Gastroesophageal sphincter (tissue), 3 donors: Measurements from ENCODE around the gene ENPP3.

Source experiments
- EP300 ChIP-seq: sonication (generic); formaldehyde crosslinking; IDR thresholded peaks from one replicate; pipeline ENCODE4 v1.6.1; 2017; ENCODE audit warnings: antibody characterized with exemption, mild to moderate bottlenecking
- TF ChIP-seq, protein P1 (sequence below), 4 experiments: fragments of 200-600 bp in 2 of 4; fragments of 450-650 bp in 2 of 4; sonication (generic) in 1 of 4; IDR thresholded peaks; one replicate each; pipeline ENCODE4 v1.5.1; 2017 to 2019; ENCODE audit warnings: antibody characterized with exemption in 4 of 4, mild to moderate bottlenecking in 2 of 4, moderate library complexity in 2 of 4

DNA sequence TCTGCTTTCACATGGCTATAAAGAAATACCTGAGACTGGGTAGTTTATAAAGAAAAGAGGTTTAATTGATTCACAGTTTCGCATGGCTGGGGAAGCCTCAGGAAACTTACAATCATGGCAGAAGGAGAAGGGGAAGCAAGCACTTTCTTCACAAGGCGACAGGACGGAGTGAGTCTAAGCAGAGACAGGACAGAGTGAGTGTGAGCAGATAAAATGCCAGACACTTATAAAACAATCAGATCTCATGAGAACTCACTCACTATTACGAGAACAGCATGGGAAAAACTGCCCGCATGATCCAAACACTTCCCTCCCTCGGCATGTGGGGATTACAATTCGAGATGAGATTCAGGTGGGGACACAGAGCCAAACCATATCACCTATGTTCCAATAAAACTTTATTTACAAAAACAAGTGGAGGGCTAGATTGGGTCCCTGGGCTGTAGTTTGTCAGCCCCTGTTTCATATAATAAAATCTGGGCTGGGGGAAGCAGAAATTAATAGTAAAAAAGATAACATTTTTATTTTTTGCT is 110.8 kb downstream of the ENPP3 start:
- no peak for TF ChIP-seq EP300
- TF ChIP-seq, protein P1, sequence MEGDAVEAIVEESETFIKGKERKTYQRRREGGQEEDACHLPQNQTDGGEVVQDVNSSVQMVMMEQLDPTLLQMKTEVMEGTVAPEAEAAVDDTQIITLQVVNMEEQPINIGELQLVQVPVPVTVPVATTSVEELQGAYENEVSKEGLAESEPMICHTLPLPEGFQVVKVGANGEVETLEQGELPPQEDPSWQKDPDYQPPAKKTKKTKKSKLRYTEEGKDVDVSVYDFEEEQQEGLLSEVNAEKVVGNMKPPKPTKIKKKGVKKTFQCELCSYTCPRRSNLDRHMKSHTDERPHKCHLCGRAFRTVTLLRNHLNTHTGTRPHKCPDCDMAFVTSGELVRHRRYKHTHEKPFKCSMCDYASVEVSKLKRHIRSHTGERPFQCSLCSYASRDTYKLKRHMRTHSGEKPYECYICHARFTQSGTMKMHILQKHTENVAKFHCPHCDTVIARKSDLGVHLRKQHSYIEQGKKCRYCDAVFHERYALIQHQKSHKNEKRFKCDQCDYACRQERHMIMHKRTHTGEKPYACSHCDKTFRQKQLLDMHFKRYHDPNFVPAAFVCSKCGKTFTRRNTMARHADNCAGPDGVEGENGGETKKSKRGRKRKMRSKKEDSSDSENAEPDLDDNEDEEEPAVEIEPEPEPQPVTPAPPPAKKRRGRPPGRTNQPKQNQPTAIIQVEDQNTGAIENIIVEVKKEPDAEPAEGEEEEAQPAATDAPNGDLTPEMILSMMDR (IDR thresholded peaks at IDR 0.05) = no peak
